H1 (cell line): ENCODE measurements around the gene FNDC11. TPM values are rescaled to one million over a fixed set of nuclear protein-coding genes. Genes with fewer than 3 reads are reported as not detected.

Experiments
- CTCF ChIA-PET: fragments of 300-600 bp; sonication (Branson Sonifier 250); formaldehyde crosslinking; loops from one replicate; lab custom pipeline; 2021; ENCODE audit not compliant: partially characterized antibody; lab: Charles Lee
- POLR2A ChIA-PET: fragments of 300-600 bp; sonication (Branson Sonifier 250); formaldehyde crosslinking; loops from one replicate; lab custom pipeline; 2021; ENCODE audit warnings: inconsistent platforms; ENCODE audit not compliant: partially characterized antibody; lab: Charles Lee
- DNase-seq, 2 experiments: peaks; one replicate each; pipeline versions ENCODE4 v3.0.0 to v3.0.0-alpha.2; 2010 to 2022; ENCODE audit warnings: low spot score in 2 of 2, low read depth in 1 of 2, mixed read lengths in 1 of 2
- FAIRE-seq: peaks from 2 replicates; lab custom pipeline; 2011; peaks lifted over from hg19 to GRCh38; lab: Jason Lieb, UNC
- H2AFZ ChIP-seq: 2 replicates; pipeline ENCODE4 v1.8.1; 2012; ENCODE audit warnings: low read length, inconsistent platforms
- H2AK5ac ChIP-seq: 2 replicates; pipeline ENCODE4 v1.6.1; 2013; ENCODE audit warnings: low read depth, low read length
- H2BK120ac ChIP-seq: replicated peaks from 2 replicates; pipeline ENCODE3; 2013; ENCODE audit warnings: low read depth, low read length, inconsistent platforms
- H2BK12ac ChIP-seq: 2 replicates; pipeline ENCODE4 v1.6.1; 2013; ENCODE audit warnings: low read depth, low read length
- H2BK15ac ChIP-seq: 2 replicates; pipeline ENCODE4 v1.6.1; 2013; ENCODE audit warnings: low read length
- H2BK20ac ChIP-seq: 2 replicates; pipeline ENCODE4 v1.6.1; 2013; ENCODE audit warnings: low read length
- H2BK5ac ChIP-seq: 2 replicates; pipeline ENCODE4 v1.6.1; 2013; ENCODE audit warnings: low read depth, low read length
- H3K14ac ChIP-seq: 2 replicates; pipeline ENCODE4 v1.6.1; 2013; ENCODE audit warnings: inconsistent platforms; ENCODE audit not compliant: insufficient read length
- H3K18ac ChIP-seq: 2 replicates; pipeline ENCODE4 v1.6.1; 2013; ENCODE audit warnings: low read length; ENCODE audit errors: extremely low read depth
- H3K23ac ChIP-seq: 2 replicates; pipeline ENCODE4 v1.6.1; 2013; ENCODE audit warnings: inconsistent platforms; ENCODE audit not compliant: insufficient read length
- H3K23me2 ChIP-seq: 2 replicates; pipeline ENCODE4 v1.6.1; 2013; ENCODE audit warnings: low read depth, low read length
- H3K27ac ChIP-seq: 2 replicates; pipeline ENCODE4 v1.6.1; 2011; ENCODE audit warnings: low read depth, low read length, inconsistent platforms
- H3K27me3 ChIP-seq, 4 experiments: replicated peaks in 1 of 4; 1 replicate in 1 of 4; 2 replicates in 3 of 4; pipeline versions ENCODE4 v1.6.1 to v1.8.1; 2011 to 2013; ENCODE audit warnings: low read length in 3 of 4, mild to moderate bottlenecking in 3 of 4, inconsistent platforms in 2 of 4, mixed read lengths in 2 of 4, moderate library complexity in 1 of 4; ENCODE audit not compliant: control insufficient read depth in 3 of 4, insufficient read depth in 3 of 4; ENCODE audit errors: extremely low read depth in 1 of 4
- H3K36me3 ChIP-seq, 4 experiments: 2 replicates each; pipeline versions ENCODE4 v1.6.1 to v1.8.1; 2011 to 2013; ENCODE audit warnings: mild to moderate bottlenecking in 4 of 4, low read length in 3 of 4, moderate library complexity in 2 of 4, control low read depth in 1 of 4, inconsistent platforms in 1 of 4; ENCODE audit not compliant: insufficient read depth in 4 of 4, control insufficient read depth in 2 of 4
- H3K4ac ChIP-seq: replicated peaks from 2 replicates; pipeline ENCODE3; 2013; ENCODE audit warnings: low read length, low read depth, mixed read lengths, inconsistent platforms; ENCODE audit not compliant: insufficient read length
- H3K4me1 ChIP-seq, 4 experiments: replicated peaks in 1 of 4; 1 replicate in 1 of 4; 2 replicates in 3 of 4; pipeline versions ENCODE4 v1.6.1 to v1.8.1; 2011 to 2013; ENCODE audit warnings: low read length in 3 of 4, inconsistent platforms in 2 of 4, mixed read lengths in 1 of 4; ENCODE audit not compliant: insufficient read depth in 4 of 4, control insufficient read depth in 3 of 4
- H3K4me2 ChIP-seq, 2 experiments: 2 replicates each; pipeline versions ENCODE4 v1.6.1 to v1.8.1; 2011 to 2013; ENCODE audit warnings: low read depth in 2 of 2, low read length in 2 of 2, control low read depth in 1 of 2, inconsistent platforms in 1 of 2, mild to moderate bottlenecking in 1 of 2; ENCODE audit not compliant: insufficient read depth in 1 of 2
- H3K4me3 ChIP-seq, 4 experiments: fragments of 200-600, 300-600 bp in 1 of 4; sonication (generic), shearing (Covaris generic), sonication (Bioruptor Twin) in 1 of 4; 2 replicates each; pipeline versions ENCODE4 v1.5.1 to v1.8.1; 2011 to 2016; ENCODE audit warnings: low read length in 4 of 4, low read depth in 3 of 4, control low read depth in 2 of 4, inconsistent platforms in 2 of 4, mild to moderate bottlenecking in 2 of 4, mixed read lengths in 1 of 4, moderate library complexity in 1 of 4; ENCODE audit not compliant: insufficient read depth in 2 of 4; ENCODE audit errors: extremely low read depth in 1 of 4
- H3K56ac ChIP-seq: replicated peaks from 2 replicates; pipeline ENCODE3; 2013; ENCODE audit warnings: low read depth, mild to moderate bottlenecking, mixed read lengths, low read length, inconsistent platforms; ENCODE audit not compliant: insufficient read length
- H3K79me1 ChIP-seq: 2 replicates; pipeline ENCODE4 v1.6.1; 2013; ENCODE audit warnings: low read depth, low read length, control low read depth
- H3K79me2 ChIP-seq, 2 experiments: 2 replicates each; pipeline versions ENCODE4 v1.6.1 to v1.8.1; 2012 to 2013; ENCODE audit warnings: low read length in 2 of 2, mild to moderate bottlenecking in 2 of 2, inconsistent platforms in 1 of 2; ENCODE audit not compliant: insufficient read depth in 2 of 2, control insufficient read depth in 1 of 2
- H3K9ac ChIP-seq, 4 experiments: replicated peaks in 1 of 4; 1 replicate in 1 of 4; 2 replicates in 3 of 4; pipeline versions ENCODE4 v1.6.1 to v1.8.1; 2011 to 2013; ENCODE audit warnings: low read depth in 3 of 4, low read length in 3 of 4, control low read depth in 2 of 4, mild to moderate bottlenecking in 2 of 4, moderate library complexity in 2 of 4, inconsistent platforms in 1 of 4; ENCODE audit errors: extremely low read depth in 1 of 4
- H3K9me3 ChIP-seq, 2 experiments: 2 replicates each; pipeline versions ENCODE4 v1.6.1 to v1.8.1; 2012 to 2013; ENCODE audit warnings: mild to moderate bottlenecking in 2 of 2, moderate library complexity in 2 of 2, control low read depth in 1 of 2, inconsistent platforms in 1 of 2, low read depth in 1 of 2, low read length in 1 of 2, mixed read lengths in 1 of 2; ENCODE audit not compliant: insufficient read depth in 2 of 2
- H4K20me1 ChIP-seq, 2 experiments: replicated peaks in 1 of 2; 2 replicates each; pipeline versions ENCODE3 to v1.8.1; 2011 to 2013; ENCODE audit warnings: inconsistent platforms in 2 of 2, low read length in 2 of 2, mild to moderate bottlenecking in 1 of 2; ENCODE audit not compliant: insufficient read depth in 2 of 2, control insufficient read depth in 1 of 2
- H4K5ac ChIP-seq: 2 replicates; pipeline ENCODE4 v1.6.1; 2013; ENCODE audit warnings: low read length, low read depth, mixed read lengths, inconsistent platforms; ENCODE audit not compliant: insufficient read length
- H4K8ac ChIP-seq: 2 replicates; pipeline ENCODE4 v1.8.0; 2013; ENCODE audit warnings: mild to moderate bottlenecking, moderate library complexity, low read length, inconsistent platforms; ENCODE audit not compliant: insufficient read depth; ENCODE audit errors: extremely low read depth
- H4K91ac ChIP-seq: replicated peaks from 2 replicates; pipeline ENCODE3; 2013; ENCODE audit warnings: low read length, mixed read lengths, inconsistent platforms; ENCODE audit not compliant: insufficient read length
- BCL11A ChIP-seq, 2 experiments: IDR thresholded peaks; one replicate each; pipeline ENCODE4 v1.6.1; 2011; ENCODE audit warnings: low read depth in 2 of 2, low read length in 2 of 2, mild to moderate bottlenecking in 2 of 2
- CBX8 ChIP-seq: fragments of 300-800, 300-1000 bp; sonication (generic); IDR thresholded peaks from 2 replicates; pipeline ENCODE4 v1.7.1; 2016; ENCODE audit warnings: low read depth, low read length, borderline replicate concordance
- CHD2 ChIP-seq: IDR thresholded peaks from 2 replicates; pipeline ENCODE4 v1.6.1; 2012; ENCODE audit warnings: low read length, improper control_type of control experiment
- CTBP2 ChIP-seq: IDR thresholded peaks from 2 replicates; pipeline ENCODE4 v1.7.0; 2011; ENCODE audit warnings: borderline replicate concordance, mild to moderate bottlenecking, moderate library complexity, mixed read lengths, low read length; ENCODE audit not compliant: insufficient read depth, insufficient read length
- GTF2F1 ChIP-seq: IDR thresholded peaks from 2 replicates; pipeline ENCODE4 v1.6.1; 2012; ENCODE audit warnings: low read depth, low read length, improper control_type of control experiment, borderline replicate concordance
- KDM1A ChIP-seq: fragments of 200-600, 300-600 bp; sonication (generic); IDR thresholded peaks from 2 replicates; pipeline ENCODE4 v1.7.1; 2016; ENCODE audit warnings: mild to moderate bottlenecking, low read length, borderline replicate concordance
- RFX5 ChIP-seq: IDR thresholded peaks from 2 replicates; pipeline ENCODE4 v1.6.1; 2011; ENCODE audit warnings: low read depth, low read length, improper control_type of control experiment, borderline replicate concordance
- SIN3A ChIP-seq, 2 experiments: IDR thresholded peaks in 1 of 2; conservative IDR thresholded peaks in 1 of 2; 2 replicates each; pipeline ENCODE4 v1.6.1; 2011 to 2012; ENCODE audit warnings: low read length in 2 of 2, improper control_type of control experiment in 1 of 2, low read depth in 1 of 2, mild to moderate bottlenecking in 1 of 2
- SP2 ChIP-seq: IDR thresholded peaks from 2 replicates; pipeline ENCODE4 v1.6.1; 2012; ENCODE audit warnings: mild to moderate bottlenecking, low read length, inconsistent platforms
- SRF ChIP-seq: IDR thresholded peaks from 2 replicates; pipeline ENCODE4 v1.6.1; 2011; ENCODE audit warnings: mild to moderate bottlenecking, low read depth, low read length, moderate library complexity
- SUZ12 ChIP-seq: fragments of 200-600 bp; sonication (generic); IDR thresholded peaks from 2 replicates; pipeline ENCODE4 v1.6.1; 2012; ENCODE audit warnings: mild to moderate bottlenecking, inconsistent platforms, low read length, moderate library complexity, mixed read lengths
- TAF7 ChIP-seq: optimal IDR thresholded peaks from 2 replicates; pipeline ENCODE3; 2011; ENCODE audit warnings: low read depth, mild to moderate bottlenecking, inconsistent platforms, low read length, moderate library complexity, borderline replicate concordance
- WGBS, 2 experiments: shearing (Covaris generic) in 1 of 2; methylation state at CpG; one replicate each; pipeline versions ENCODE4 v1.1.6 to v1.1.7; 2013 to 2015; ENCODE audit warnings: low lambda C conversion rate in 2 of 2, mixed read lengths in 2 of 2, inconsistent platforms in 1 of 2, low coverage in 1 of 2, missing lambda C conversion rate in 1 of 2; ENCODE audit not compliant: insufficient replicate concordance in 2 of 2, insufficient coverage in 1 of 2, insufficient read length in 1 of 2; ENCODE audit errors: extremely low coverage in 1 of 2, missing lambda C conversion rate in 1 of 2; 5-methylcytosine and 5-hydroxymethylcytosine counted together
- polyA plus RNA-seq, 7 experiments: library from polyadenylated mRNA; depleted of rRNA in 3 of 7; stranded (reverse) in 5 of 7; unstranded in 2 of 7; fragments of >200 nt in 5 of 7; fragments of 200-250 nt in 2 of 7; gene quantifications; 1 replicate in 5 of 7; 2 replicates in 1 of 7; 4 replicates in 1 of 7; pipeline versions ENCODE4 v1.2.1 to v1.2.3, GENCODE V29; 2011 to 2013; ENCODE audit warnings: missing spikeins in 2 of 7, mixed read lengths in 2 of 7
- total RNA-seq: library from RNA; stranded (reverse); fragmentation: NEBNext Ultra II Directional; extraction: Animal tissue kit (Norgen Biotek cat#: 25700); gene quantifications from 2 replicates; pipeline ENCODE4 v1.2.1, GENCODE V29; 2021

The FNDC11 gene
- total and polyA plus RNA-seq, 2 of the 8 experiments (the other 6 are each of a cell fraction or from before 2014, with no cell fraction given): 2.6 to 8.8 TPM

- DNase-seq (no peak), FAIRE-seq (no peak)
- H2AFZ ChIP-seq: no peak overlapping the region
- no peak overlapping the region for H3K23ac ChIP-seq
- no peaks in the 10 kb centered on the region for H3K9me3 ChIP-seq
- peaks cover 0 to 3% of the 10 kb centered on the region in 2 experiments for H4K20me1 ChIP-seq
- H4K91ac ChIP-seq: no peak overlapping the region
- H2BK15ac ChIP-seq: no peak overlapping the region
- ChIA-PET POLR2A (interaction anchor here (0.6 kb wide), 1 partner anchor 277 kb away, joined by 4 read pairs; no protein-coding TSS in a partner anchor), CTCF (interaction anchor here (1.1 to 3.2 kb wide), 10 partner anchors 10 to 421 kb away, joined by 3 to 20 read pairs (median 4); partner anchors contain the start of gene PTK6)
- H2BK20ac ChIP-seq: no peak overlapping the region
- H2BK5ac ChIP-seq: no peak overlapping the region
- H3K4ac ChIP-seq: no peak overlapping the region
- H3K23me2 ChIP-seq: no peaks in the 10 kb centered on the region; the same call in 1 of the 2 replicates
- H3K56ac ChIP-seq: no peak overlapping the region
- no peak overlapping the region for H3K27ac ChIP-seq
- no peaks in the 10 kb centered on the region for H3K36me3 ChIP-seq
- no peaks in the 10 kb centered on the region; a peak in 1 of 7 replicates for H3K27me3 ChIP-seq
- H3K4me2 ChIP-seq: no peak overlapping the region
- H3K79me1 ChIP-seq: no peaks in the 10 kb centered on the region
- no peak overlapping the region for H2AK5ac ChIP-seq
- no peak overlapping the region for H4K8ac ChIP-seq
- H3K14ac ChIP-seq: no peak overlapping the region
- no peak overlapping the region for H2BK12ac ChIP-seq
- H4K5ac ChIP-seq: no peak overlapping the region
- no peak overlapping the region for H3K18ac ChIP-seq
- H3K9ac ChIP-seq: no peak overlapping the region
- H3K4me3 ChIP-seq: no peak overlapping the region
- no peaks in the 10 kb centered on the region for H3K79me2 ChIP-seq
- 94% methylated on average over 35 of the region's 48 CpGs; no CpG with 5 or more reads in 1 of the 2 experiments for WGBS, 2 experiments
- peaks cover 0 to 6% (median 6%) of the 10 kb centered on the region in 4 experiments; a peak in 6 of 7 replicates for H3K4me1 ChIP-seq
- no peak overlapping the region for H2BK120ac ChIP-seq
- TF ChIP-seq GTF2F1 (no peak), RFX5 (no peak), CHD2 (no peak), SUZ12 (no peak), SP2 (no peak), SRF (no peak), KDM1A (no peak), CTBP2 (no peak), TAF7 (no peak), SIN3A (conservative IDR thresholded peaks at IDR 0.05 in 1 of 2, IDR thresholded peaks at IDR 0.05 in 1 of 2; ENCODE audit: low read depth in 1 of 2, low read length in 2 of 2) (no peak), CBX8 (no peak), BCL11A (IDR thresholded peaks at IDR 0.05; ENCODE audit: low read depth in 2 of 2, low read length in 2 of 2) (no peak)
Measured at GRCh38 chr20:63572071-63572787, 18.3 kb downstream of the FNDC11 start.
